Epithelial cell of esophagus (primary cell): ENCODE results near the gene USP30.

Experiments used
- DNase-seq: peaks from one replicate; pipeline ENCODE4 v3.0.0; 2010; ENCODE audit warnings: low read depth
- H3K4me3 ChIP-seq: 2 replicates; pipeline ENCODE4 v1.5.1; 2011; ENCODE audit warnings: mild to moderate bottlenecking, low read length, control low read depth
- TF ChIP-seq, protein P1 (sequence below): IDR thresholded peaks from 2 replicates; pipeline ENCODE4 v1.5.1; 2011; ENCODE audit warnings: low read depth, mild to moderate bottlenecking, low read length, control low read depth, inconsistent platforms; ENCODE audit not compliant: insufficient read depth; ENCODE audit errors: missing control alignments

The USP30 gene

DNA sequence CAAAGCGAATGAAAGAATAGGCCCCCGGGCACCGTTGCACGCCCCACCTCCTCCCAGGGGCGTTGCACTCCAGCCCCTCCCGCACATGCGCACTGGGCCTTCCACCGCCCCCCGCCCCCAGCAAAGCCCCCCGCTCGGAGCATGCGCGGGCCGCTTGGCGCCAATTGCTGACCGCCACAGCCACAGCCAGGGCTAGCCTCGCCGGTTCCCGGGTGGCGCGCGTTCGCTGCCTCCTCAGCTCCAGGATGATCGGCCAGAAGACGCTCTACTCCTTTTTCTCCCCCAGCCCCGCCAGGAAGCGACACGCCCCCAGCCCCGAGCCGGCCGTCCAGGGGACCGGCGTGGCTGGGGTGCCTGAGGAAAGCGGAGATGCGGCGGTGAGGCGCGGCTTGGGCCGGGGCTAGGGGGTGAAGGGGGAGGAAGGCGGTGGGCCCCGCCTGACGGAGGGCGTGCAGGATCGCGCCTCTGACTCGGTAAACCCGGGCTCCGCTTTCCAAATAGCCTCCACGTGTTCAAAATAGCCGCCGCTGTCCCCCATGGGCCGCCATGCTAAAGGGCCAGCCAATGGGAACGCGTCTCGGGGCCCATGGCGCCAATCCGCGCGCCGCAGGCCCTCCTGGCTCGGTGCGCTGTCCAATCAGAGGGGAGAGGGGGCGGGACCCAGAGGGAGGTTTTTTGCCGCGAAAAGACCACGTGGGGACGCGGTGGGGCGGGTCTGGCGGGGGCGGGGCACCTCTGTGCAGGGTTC, 45.2 kb downstream of the USP30 start, which contains the start of gene UNG:
Gene UNG, plus strand, starts transcription at position 163 of the 748 bp plus-strand sequence. Its CDS starts 83 bp downstream, at position 246.
- H3K4me3 ChIP-seq: peak within 1 kb of the TSS; percentile 76
- TF ChIP-seq, protein P1, sequence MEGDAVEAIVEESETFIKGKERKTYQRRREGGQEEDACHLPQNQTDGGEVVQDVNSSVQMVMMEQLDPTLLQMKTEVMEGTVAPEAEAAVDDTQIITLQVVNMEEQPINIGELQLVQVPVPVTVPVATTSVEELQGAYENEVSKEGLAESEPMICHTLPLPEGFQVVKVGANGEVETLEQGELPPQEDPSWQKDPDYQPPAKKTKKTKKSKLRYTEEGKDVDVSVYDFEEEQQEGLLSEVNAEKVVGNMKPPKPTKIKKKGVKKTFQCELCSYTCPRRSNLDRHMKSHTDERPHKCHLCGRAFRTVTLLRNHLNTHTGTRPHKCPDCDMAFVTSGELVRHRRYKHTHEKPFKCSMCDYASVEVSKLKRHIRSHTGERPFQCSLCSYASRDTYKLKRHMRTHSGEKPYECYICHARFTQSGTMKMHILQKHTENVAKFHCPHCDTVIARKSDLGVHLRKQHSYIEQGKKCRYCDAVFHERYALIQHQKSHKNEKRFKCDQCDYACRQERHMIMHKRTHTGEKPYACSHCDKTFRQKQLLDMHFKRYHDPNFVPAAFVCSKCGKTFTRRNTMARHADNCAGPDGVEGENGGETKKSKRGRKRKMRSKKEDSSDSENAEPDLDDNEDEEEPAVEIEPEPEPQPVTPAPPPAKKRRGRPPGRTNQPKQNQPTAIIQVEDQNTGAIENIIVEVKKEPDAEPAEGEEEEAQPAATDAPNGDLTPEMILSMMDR: no peak
- DNase-seq: peak; percentile 97

DNA sequence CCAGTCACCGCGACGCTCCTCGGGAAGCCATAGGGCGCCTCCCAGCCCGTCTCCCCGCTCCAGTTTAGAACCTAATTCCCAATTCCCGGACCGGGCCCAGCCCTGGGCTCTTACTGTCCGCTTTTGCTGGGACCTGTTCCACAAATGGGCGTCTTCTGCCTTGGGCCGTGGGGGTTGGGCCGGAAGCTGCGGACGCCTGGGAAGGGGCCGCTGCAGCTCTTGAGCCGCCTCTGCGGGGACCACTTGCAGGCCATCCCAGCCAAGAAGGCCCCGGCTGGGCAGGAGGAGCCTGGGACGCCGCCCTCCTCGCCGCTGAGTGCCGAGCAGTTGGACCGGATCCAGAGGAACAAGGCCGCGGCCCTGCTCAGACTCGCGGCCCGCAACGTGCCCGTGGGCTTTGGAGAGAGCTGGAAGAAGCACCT, 45.8 kb downstream of the USP30 start:
- H3K4me3 ChIP-seq: peak overlapping the region; percentile 76
- TF ChIP-seq, protein P1: no peak
- DNase-seq: peak; percentile 66

DNA sequence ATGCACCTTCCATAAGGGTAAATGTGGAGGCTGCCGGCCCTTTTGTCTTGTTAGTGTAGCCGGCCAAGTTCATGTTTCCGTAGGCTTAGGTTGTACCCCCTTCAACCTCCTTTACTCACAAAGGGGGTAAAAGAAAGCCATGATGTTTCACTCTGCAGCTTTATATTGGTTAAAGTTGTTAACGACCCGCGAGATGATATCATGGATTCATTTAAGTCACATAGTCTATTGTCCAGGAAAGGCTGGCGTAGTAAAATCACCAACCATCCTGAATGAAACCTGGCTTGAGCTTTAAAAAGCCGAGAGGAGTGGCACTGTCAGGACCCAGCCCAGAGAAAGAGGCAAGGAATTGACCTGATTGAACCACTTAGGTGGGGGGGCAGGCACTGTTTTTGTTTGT, 46.3 kb downstream of the USP30 start:
- H3K4me3 ChIP-seq: peak overlapping the region; percentile 76
- DNase-seq: peak; percentile 16
- TF ChIP-seq, protein P1: no peak

DNA sequence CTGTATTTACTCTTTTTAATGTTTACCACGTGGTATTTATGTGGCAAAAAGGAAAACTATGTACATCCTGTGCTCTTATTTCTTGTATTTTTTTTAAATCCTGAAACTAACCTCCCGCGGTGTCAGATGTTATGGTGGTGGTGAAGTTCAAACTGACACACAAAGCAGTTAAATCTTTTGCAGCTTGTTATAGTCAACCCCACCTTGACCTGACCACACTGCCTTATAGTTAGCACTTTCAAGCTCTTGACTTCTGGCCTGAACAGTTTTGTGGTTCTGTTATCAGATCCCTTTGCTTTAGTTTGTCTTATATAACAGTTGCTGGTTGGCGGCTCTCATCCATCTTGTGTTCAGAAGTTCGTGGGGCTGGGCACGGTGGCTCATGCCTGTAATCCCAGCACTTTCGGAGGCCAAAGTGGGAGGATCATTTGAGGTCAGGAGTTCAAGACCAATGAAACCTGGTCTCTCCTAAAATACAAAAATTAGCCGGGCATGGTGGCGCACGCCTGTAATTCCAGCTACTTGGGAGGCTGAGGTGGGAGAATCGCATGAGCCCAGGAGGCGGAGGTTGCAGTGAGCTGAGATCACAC, 47.1 kb downstream of the USP30 start:
- TF ChIP-seq, protein P1: no peak
- DNase-seq: no peak
- H3K4me3 ChIP-seq: no peak overlapping the region

DNA sequence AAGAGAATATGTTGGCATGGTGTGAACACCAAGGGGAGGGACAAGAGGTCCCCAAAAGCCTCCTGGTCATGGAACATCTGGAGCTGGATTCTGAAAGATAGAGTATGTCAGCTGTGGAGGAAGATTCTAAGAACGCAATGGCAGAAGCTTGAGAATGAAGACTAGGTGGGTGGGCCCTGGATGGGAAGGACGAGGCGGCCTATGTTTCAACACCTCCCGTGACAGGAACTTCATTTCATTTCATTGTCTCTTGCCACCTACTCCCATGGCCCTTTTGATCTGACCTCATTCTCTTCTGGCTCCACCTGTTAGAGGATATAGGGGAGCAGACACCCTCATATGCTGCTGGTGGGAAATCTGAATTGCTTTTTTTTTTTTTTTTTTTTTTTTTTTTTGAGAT, 48.4 kb downstream of the USP30 start:
- TF ChIP-seq, protein P1: no peak
- no peak overlapping the region for H3K4me3 ChIP-seq
- no peak for DNase-seq

DNA sequence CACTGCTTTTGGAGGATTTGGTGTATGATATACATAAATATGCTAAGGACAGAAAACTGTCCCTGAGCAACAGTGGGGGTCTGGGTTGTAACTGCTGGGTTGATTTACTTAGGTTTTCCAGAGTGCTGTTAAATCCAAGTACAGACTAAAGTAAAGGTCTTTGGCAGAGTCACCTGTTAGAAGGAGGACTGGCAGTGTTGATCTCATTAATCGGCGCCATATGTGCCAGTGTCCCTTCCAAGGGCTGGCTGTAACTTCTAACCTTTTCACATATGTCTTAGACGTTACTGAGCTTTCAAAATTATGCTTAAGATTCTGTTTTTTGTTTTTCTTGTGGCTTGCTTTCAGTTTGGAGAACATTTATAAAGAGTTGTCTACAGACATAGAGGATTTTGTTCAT, 50.1 kb downstream of the USP30 start:
- DNase-seq: no peak

More for the DNA sequence above, 50.1 kb downstream of the USP30 start:
- TF ChIP-seq, protein P1: no peak
- H3K4me3 ChIP-seq: no peak overlapping the region
